Right renal pelvis (tissue), 4 donors: ENCODE results near the gene OR51V1. TPM values are rescaled to one million over a fixed set of nuclear protein-coding genes. Genes with fewer than 3 reads are reported as not detected.
"Not testable (repeated sequence)": the region's sequence is repeated elsewhere in the genome, so short reads cannot be mapped to it uniquely, and the experiment has no call there.

Source experiments
- DNase-seq, 4 donors: peaks; one replicate each; pipeline ENCODE4 v3.0.0-alpha.2; 2013; ENCODE audit warnings: low read depth in 4 of 4, low spot score in 3 of 4, missing footprints in 1 of 4
- polyA plus RNA-seq, 4 donors: library from polyadenylated mRNA; unstranded; fragments of 120-200 nt; gene quantifications; one replicate each; pipeline ENCODE4 v1.2.1, GENCODE V29; 2013; ENCODE audit not compliant: insufficient read length in 4 of 4

OR51V1 gene, protein sequence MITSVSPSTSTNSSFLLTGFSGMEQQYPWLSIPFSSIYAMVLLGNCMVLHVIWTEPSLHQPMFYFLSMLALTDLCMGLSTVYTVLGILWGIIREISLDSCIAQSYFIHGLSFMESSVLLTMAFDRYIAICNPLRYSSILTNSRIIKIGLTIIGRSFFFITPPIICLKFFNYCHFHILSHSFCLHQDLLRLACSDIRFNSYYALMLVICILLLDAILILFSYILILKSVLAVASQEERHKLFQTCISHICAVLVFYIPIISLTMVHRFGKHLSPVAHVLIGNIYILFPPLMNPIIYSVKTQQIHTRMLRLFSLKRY
- polyA plus RNA-seq = not detected

DNA sequence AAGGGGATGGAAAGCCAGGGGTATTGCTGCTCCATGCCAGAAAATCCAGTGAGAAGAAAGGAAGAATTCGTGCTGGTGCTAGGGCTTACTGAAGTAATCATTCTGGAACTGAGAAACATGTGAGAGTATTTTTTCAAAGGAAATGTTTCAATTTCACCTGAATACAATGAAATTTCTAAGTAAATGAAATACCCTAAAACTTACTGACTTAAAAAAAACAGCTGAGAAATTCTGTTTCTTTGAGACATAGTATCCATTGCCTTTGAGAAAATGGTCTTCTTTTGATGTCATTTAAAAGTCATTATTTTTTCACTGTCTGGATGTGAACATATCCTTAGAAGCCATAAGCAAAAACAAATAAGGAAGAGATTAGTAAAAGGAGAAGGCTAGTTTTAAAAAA is at the start of gene OR51V1:
Gene OR51V1, minus strand, starts transcription at position 101 of the 400 bp plus-strand sequence. Its CDS starts 0 bp downstream, at position 101.
- DNase-seq = no peak

DNA sequence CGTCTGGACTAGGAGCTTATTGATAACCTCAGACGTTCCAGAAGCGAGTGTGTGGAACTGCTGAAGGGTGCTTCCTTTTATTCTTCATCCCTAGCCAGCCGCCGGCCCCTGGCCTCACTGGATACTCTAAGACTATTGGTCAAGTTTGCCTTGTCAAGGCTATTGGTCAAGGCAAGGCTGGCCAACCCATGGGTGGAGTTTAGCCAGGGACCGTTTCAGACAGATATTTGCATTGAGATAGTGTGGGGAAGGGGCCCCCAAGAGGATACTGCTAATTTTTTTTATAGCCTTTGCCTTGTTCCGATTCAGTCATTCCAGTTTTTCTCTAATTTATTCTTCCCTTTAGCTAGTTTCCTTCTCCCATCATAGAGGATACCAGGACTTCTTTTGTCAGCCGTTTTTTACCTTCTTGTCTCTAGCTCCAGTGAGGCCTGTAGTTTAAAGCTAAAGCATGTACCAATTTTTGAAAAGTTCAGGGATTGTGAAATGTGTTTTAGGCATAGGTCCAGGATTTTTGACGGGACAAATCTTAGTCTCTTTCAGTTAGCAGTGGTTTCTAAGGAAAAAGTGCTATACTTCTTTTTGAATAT is 49.4 kb upstream of the OR51V1 start, which contains the start of gene HBG1:
Gene HBG1, minus strand, starts transcription at position 51 of the 590 bp plus-strand sequence. CDS start 53 bp downstream, outside the sequence.
- not testable (repeated sequence) for DNase-seq

DNA sequence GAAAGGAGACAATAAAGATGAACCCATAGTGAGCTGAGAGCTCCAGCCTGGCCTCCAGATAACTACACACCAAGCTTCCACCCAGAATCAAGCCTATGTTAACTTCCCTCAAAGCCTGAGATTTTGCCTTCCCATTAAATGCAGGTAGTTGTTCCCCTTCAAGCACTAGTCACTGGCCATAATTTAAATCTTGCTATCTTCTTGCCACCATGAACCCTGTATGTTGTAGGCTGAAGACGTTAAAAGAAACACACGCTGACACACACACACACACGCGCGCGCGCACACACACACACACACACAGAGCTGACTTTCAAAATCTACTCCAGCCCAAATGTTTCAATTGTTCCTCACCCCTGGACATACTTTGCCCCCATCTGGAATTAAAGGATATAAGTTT is 48.0 kb upstream of the OR51V1 start:
- not testable (repeated sequence) for DNase-seq

DNA sequence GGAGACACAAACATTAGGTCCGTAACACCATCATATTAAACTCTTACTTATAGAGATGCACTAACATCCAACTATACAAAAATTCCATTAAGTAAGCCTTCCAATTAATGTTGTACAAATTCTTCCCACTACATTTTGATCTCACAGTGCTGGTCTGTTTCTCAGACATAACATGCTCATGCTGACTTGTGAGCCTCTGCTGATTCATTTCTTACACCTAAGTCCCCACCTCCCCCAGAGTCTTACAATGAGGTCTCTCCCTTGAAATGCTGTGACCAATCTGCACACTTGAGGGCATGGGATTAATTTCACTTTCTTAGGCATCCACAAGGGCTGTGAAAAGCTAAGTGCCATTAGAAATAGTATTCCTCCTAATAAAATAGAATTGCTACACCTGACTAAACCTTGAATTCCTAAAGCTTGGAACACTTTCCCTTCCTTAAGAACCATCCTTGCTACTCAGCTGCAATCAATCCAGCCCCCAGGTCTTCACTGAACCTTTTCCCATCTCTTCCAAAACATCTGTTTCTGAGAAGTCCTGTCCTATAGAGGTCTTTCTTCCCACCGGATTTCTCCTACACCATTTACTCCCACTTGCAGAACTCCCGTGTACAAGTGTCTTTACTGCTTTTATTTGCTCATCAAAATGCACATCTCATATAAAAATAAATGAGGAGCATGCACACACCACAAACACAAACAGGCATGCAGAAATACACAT is 47.1 kb upstream of the OR51V1 start:
- DNase-seq = no peak

DNA sequence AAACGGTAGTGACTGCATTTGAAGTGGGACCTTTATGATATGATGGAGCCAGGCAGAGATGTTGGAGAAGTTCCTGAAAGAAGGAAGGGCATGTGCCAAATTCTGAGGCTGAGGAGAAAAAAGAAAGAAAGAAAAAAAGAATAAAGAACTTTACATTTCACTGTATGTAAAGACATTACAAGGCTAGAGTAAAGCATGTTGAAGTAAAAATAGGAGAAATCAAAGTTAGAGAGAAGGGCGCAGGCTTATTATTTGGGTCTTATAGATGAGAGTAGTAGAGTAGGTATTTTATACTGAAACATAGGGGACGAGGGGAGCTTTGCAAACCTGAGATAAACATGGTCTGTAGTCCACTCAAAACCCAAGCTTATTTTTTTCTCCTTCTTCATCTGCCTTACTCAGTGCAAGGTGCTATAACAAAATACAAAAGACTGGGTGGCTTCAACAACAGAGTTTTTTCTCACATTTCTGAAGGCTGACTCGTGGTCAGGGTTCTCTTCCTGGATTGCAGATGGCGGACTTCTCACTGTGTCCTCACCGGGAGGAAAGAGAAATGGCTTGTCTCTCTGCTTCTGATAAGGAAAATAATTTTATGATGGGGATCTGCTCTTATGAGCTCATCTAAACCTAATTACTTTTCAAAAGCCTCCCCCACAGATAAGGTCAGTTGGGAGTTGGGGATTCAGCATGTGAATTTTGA is 46.4 kb upstream of the OR51V1 start:
- no peak for DNase-seq

DNA sequence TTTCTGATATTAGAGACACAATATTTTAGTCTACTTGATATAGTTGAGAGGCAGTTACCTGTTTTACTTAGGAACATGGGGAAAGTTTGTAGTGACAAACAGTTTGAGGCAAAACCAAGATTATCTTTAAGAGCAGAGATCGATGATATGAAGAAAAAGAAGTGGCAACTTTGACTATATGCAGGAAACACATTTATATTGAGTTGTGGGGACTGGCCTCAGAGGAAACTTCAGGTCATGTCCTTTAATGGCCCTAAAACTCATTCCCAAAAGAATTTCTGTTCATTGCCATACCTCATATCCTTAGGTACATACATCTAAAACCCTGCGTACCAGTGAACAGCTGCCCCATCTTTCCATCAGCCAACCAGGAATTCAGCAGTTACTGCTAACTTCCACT is 44.7 kb upstream of the OR51V1 start:
- DNase-seq = no peak

DNA sequence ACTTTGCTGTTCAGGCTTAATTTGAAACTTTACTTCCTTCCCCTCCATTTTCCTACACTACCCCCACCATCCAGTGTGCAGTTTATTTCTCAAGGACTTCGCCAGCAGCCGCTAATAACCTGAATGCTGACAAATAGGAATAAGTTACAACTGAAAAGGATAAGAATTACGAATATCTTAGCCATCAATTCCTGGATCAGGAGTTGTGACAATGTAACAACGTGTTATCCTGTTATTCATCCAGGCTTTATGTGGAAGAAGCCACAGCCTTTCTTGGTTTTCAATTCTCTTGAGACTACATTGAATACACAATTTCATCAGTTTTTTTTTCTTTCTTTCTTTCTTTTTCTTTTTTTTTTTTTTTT is 43.3 kb upstream of the OR51V1 start:
- DNase-seq = no peak

DNA sequence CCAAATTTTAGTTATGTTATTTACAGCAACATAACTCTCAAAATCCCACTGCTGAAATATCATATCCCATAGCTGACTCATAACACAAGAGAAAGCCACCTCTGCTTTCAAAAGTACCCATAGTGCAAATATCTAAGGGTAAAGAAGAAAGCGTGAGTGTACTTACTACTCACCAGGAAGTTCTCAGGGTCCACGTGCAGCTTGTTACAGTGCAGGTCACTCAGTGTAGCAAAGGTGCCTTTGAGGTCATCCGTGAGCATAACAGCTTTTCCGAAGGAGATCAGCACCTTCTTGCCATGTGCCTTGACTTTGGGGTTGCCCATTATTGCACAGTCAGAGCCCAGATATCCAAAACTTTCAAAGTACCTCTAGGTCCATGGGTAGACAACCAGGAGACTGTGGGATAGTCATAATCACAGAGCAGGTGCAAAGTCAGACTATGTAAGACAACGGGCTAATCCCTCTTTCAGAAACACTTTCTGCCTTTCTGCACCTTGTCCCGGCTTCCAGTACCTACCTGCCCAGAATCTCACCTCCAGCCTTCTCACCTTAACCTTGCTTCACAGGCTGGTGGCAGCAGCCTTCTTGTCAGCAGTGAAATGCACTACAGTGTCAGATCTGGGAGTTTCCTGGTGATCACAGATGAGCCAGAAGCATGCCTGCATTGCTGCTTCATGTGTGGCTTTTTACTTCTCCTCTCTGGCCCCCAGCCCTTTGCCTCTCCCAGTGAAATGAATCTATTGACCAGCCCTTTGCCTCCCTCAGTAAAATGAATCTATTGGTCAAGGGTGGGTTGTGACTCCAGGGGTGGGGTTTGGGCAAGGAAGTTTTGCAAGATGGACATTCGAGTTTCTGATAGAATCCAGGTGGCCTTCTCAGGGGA is 42.7 kb upstream of the OR51V1 start:
- no peak for DNase-seq

DNA sequence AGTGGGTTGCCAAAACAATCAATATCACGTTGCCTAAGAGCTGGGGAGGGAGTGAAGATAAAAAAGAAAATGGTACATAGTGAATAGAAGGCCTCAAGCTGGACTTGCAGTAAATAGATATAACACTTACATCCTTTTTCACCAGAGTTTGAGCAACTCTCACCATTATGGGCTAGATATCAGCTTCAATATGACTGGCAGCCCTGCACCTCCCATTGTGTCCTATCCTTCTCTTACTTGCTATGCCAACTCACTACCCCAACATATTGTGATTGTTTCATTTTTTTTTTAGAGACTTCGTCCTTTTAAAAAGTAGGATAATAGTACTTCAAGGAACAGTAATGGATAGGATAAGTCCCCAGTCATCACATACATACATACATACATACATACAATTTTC is 41.7 kb upstream of the OR51V1 start:
- no peak for DNase-seq

DNA sequence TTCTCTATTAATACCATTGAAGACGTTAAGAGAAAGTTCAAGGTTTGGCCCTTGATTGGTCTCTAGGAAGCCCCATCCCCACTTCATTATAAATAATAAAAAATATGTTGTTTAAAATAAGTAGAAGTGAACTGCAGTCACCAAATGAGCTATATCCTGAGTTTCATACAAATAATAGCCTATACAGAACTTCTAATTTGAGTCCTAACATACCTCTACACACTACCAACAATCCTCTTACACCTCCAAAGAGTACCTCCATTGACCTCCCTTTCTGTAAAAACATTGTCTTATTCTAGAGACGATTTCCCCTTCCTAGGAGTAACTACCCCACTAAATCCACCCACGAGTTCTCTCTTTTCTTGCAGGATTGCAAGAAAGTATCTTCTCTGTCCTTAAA is 41.0 kb upstream of the OR51V1 start:
- DNase-seq = no peak

DNA sequence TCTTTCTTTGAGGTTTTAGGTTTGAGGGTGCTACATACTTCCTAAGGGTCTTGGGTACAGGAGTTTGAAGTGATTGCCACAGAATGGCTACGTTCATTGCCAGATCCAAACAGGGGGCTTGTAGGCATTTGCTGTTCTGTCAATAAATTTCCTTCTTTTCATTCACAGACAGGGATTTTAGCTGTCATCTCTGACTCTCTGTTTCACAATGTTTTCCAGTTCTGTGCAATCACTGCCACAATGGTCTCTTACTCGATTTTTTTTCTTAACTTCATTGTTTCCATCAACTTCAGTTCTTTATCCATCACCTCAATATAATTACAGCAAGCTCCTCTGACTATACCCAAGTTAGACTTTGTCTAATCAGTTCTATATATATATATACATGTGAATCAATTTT is 40.0 kb upstream of the OR51V1 start:
- no peak for DNase-seq

DNA sequence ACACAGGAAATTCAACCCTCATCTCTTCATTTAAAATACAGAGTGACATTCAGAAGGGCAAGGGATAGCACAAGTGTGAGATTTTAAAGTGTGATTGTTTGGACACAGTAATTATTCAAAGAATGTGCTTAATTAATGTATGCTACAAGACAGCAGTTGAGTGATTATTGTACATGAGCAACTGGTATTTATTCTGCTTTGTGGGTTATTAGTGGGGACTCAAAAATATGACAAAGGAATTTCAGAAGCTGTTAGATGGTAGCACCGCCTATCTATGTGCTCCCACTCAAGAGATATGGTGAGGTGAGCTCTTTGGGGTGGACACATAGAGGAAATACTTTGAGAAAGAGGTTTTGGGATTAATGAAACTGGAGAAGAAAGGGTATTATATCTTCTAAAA is 39.6 kb upstream of the OR51V1 start:
- no peak for DNase-seq

DNA sequence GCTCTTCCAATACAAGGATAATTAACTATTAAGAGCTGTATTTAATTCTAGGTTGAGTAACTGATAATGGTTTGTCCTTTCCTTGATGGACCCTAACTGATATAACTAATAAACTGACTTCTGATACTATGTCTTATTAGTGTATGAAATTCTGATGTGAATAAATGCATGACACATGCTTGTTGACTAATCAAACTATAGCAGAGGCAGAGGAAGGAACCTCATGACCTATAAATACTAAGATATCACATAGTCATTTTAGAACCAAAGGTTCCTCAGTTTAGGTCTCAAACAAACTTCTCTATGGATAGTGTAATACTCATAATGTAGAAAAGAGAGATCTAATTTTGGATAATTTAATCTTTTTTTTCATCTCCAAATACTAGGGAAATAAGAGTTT is 38.6 kb upstream of the OR51V1 start:
- DNase-seq = no peak

DNA sequence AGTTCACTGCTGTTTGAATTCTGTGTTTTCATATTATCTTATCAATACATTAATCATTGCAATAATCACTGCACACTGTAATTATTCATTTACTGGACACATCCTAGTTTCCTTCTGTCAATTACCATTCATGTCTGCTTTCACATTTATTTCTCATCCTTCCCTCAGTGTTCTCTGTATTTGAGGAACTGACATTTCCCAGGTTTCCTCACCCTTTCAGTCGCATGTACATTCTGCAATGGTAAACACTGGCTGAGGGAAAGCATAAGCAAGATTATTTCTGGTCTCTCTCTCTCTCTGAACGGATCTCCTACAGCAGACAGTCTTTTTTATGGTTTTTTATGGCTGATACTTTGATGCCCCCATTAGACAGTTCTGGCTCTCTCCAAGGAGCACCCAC is 38.0 kb upstream of the OR51V1 start:
- DNase-seq = no peak

DNA sequence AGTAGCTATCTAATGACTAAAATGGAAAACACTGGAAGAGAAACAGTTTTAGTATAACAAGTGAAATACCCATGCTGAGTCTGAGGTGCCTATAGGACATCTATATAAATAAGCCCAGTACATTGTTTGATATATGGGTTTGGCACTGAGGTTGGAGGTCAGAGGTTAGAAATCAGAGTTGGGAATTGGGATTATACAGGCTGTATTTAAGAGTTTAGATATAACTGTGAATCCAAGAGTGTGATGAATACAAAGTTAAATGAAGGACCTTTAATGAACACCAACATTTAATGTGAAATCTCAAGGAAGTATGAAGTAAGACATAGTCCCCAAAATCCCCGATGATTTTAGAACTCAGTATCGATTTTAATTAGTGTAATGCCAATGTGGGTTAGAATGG is 36.9 kb upstream of the OR51V1 start:
- no peak for DNase-seq

DNA sequence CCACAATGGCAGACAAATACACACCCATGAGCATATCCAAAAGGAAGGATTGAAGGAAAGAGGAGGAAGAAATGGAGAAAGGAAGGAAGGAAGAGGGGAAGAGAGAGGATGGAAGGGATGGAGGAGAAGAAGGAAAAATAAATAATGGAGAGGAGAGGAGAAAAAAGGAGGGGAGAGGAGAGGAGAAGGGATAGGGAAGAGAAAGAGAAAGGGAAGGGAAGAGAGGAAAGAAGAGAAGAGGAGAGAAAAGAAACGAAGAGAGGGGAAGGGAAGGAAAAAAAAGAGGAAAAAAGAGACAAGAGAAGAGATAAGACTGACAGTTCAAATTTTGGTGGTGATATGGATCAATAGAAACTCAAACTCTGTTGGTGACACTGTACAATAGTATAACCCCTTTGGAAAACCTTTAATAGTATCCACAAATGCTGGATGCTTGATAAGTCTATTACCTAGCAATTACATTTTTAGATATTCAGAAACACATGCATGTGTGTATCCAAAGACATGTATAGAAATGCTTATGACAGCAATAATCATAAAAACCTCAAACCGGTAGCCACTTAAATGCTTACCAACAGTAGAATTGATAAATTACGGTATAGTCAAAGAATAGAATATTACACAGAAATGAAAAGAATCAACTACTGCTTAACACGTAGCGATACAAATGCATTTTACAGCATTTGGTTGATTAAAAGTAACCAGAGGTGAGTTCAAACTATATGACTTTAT is 35.0 kb upstream of the OR51V1 start:
- DNase-seq = no peak

DNA sequence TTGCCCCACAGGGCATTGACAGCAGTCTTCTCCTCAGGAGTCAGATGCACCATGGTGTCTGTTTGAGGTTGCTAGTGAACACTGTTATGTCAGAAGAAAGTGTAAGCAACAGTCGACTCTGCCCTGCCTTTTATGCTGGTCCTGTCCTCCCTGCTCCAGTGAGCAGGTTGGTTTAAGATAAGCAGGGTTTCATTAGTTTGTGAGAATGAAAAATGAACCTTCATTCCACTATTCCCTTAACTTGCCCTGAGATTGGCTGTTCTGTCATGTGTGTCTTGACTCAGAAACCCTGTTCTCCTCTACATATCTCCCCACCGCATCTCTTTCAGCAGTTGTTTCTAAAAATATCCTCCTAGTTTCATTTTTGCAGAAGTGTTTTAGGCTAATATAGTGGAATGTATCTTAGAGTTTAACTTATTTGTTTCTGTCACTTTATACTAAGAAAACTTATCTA is 33.9 kb upstream of the OR51V1 start, which contains the start of gene HBD:
Gene HBD, minus strand, starts transcription at position 103 of the 454 bp plus-strand sequence. Its CDS starts 50 bp downstream, at position 53.
- DNase-seq = no peak

DNA sequence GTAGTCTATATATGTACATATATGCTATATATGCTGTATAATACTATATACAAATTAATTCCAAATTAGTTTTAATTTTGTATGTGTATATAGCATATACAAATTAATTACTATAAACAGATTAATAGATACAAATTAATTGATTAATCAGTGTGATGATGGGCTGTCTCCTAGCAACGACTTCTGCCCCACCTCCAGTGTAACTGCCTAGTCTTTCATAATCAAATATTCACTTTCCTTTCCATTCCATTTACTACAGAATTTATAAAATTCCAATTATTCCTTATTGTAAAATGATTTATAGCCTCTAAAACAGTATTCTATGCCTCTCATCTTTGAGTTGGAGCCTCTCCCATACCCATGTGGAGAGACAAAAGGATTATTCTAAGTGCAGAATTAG is 32.8 kb upstream of the OR51V1 start:
- no peak for DNase-seq

DNA sequence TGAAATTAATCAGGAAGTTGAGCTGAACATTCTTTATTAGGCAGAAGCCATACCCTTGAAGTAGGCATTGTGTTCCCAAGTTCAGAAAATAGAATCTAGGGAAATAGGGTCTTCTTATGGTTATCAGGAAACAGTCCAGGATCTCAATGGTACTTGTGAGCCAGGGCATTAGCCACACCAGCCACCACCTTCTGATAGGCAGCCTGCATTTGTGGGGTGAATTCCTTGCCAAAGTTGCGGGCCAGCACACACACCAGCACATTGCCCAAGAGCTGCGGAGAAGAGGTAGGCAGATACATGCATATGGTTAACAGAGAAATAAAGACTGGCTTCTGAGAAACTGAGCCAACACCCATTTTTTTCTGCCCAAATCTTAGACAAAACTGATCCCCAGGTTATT is 32.3 kb upstream of the OR51V1 start:
- no peak for DNase-seq
